ENCODE results near the gene ELP2. TPM values are rescaled to one million over a fixed set of nuclear protein-coding genes. Genes with fewer than 3 reads are reported as not detected.

ELP2 gene
- polyA plus RNA-seq, 1 of the 3 experiments (the other 2 are of a cell fraction) = 38.3 TPM

DNA sequence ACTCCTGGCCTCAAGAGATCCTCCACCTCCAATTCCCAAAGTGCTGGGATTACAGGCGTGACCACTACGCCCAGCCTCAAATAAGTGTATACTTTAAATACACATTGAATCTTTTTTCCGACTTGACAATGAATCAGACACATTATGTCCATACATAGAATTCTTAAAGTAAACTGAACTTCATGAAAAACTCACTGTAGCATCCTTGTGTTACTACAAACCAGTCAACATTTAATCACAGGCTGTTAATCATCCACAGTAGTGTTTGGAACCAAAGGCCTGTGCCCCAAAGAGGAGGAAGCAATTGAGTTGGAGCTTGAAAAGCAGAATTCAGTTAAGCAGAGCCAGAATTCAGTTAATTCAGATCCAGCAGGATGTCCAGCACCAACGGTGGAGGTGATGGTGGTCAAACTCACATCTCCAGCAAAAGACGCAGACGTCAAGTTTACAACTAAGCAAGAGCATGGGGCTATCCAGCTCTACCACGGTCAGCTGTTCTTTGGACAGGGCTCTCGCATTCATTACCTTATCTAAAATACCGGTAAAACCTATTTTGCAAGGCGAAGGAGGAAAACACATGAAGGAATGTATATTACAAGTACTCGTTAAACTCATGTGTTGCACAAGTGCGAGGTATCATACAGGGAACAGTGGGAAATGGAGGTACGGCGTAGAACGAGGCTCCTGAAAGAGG, 1.7 kb upstream of the ELP2 start:
- peaks cover 25% of the 10 kb centered on the region for H4K20me1 ChIP-seq (ENCODE audit: insufficient read depth)
- H3K36me3 ChIP-seq (replicated peaks in 1 of 2; ENCODE audit: control insufficient read depth in 1 of 2, insufficient read depth in 2 of 2, low read length in 1 of 2) = peaks cover 27 to 38% of the 10 kb centered on the region in 2 experiments
- peak overlapping the region; percentile 95 to 100 for H3K4me3 ChIP-seq (ENCODE audit: low read depth in 2 of 2, low read length in 1 of 2)
- TF ChIP-seq MXI1 (IDR thresholded peaks at IDR 0.05; ENCODE audit: low read depth, low read length) (peak; percentile 36; the same call in 1 of the 2 replicates), SMC3 (IDR thresholded peaks at IDR 0.05; ENCODE audit: low read depth, low read length) (no peak)
- TF ChIP-seq, protein P1, sequence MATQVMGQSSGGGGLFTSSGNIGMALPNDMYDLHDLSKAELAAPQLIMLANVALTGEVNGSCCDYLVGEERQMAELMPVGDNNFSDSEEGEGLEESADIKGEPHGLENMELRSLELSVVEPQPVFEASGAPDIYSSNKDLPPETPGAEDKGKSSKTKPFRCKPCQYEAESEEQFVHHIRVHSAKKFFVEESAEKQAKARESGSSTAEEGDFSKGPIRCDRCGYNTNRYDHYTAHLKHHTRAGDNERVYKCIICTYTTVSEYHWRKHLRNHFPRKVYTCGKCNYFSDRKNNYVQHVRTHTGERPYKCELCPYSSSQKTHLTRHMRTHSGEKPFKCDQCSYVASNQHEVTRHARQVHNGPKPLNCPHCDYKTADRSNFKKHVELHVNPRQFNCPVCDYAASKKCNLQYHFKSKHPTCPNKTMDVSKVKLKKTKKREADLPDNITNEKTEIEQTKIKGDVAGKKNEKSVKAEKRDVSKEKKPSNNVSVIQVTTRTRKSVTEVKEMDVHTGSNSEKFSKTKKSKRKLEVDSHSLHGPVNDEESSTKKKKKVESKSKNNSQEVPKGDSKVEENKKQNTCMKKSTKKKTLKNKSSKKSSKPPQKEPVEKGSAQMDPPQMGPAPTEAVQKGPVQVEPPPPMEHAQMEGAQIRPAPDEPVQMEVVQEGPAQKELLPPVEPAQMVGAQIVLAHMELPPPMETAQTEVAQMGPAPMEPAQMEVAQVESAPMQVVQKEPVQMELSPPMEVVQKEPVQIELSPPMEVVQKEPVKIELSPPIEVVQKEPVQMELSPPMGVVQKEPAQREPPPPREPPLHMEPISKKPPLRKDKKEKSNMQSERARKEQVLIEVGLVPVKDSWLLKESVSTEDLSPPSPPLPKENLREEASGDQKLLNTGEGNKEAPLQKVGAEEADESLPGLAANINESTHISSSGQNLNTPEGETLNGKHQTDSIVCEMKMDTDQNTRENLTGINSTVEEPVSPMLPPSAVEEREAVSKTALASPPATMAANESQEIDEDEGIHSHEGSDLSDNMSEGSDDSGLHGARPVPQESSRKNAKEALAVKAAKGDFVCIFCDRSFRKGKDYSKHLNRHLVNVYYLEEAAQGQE (IDR thresholded peaks at IDR 0.05; ENCODE audit: low read depth, low read length) = peak; percentile 34; the same call in 1 of the 2 replicates
- 29% methylated on average over 15 of the region's 15 CpGs for WGBS (ENCODE audit: low lambda C conversion rate)
- H3K27me3 ChIP-seq (ENCODE audit: insufficient read depth) = no peaks in the 10 kb centered on the region
- H3K4me1 ChIP-seq (ENCODE audit: control insufficient read depth in 1 of 2, insufficient read depth in 2 of 2, low read depth in 1 of 2, low read length in 1 of 2) = peaks cover 4 to 36% of the 10 kb centered on the region in 2 experiments; a peak in 2 of 4 replicates
- peak; percentile 9 for DNase-seq
- no peaks in the 10 kb centered on the region for H3K9me2 ChIP-seq
- peak overlapping the region; percentile 2 to 17; a peak in 2 of 4 replicates for H3K27ac ChIP-seq (ENCODE audit: low read depth in 2 of 2, low read length in 1 of 2)
- peaks cover 64% of the 10 kb centered on the region for H3K79me2 ChIP-seq (ENCODE audit: insufficient read depth)
- peak overlapping the region; percentile 100 for H3K4me2 ChIP-seq
- ChIA-PET POLR2A (interaction anchor here (0.5 to 1.3 kb wide), 2 partner anchors 8 to 61 kb away, joined by 3 to 12 read pairs; partner anchors contain the start of gene RPRD1A), CTCF (interaction anchor here (1.1 to 3.2 kb wide), 7 partner anchors 28 to 156 kb away, joined by 3 to 12 read pairs (median 4); no protein-coding TSS in a partner anchor)
- peak overlapping the region; percentile 100; the same call in 1 of the 2 replicates for H3K9ac ChIP-seq
- H3K9me3 ChIP-seq = no peaks in the 10 kb centered on the region
- peak overlapping the region; percentile 91; the same call in 1 of the 2 replicates for H2AFZ ChIP-seq (ENCODE audit: low read depth)
- H3F3A ChIP-seq (replicated peaks; ENCODE audit: insufficient read depth) = no peaks in the 10 kb centered on the region

DNA sequence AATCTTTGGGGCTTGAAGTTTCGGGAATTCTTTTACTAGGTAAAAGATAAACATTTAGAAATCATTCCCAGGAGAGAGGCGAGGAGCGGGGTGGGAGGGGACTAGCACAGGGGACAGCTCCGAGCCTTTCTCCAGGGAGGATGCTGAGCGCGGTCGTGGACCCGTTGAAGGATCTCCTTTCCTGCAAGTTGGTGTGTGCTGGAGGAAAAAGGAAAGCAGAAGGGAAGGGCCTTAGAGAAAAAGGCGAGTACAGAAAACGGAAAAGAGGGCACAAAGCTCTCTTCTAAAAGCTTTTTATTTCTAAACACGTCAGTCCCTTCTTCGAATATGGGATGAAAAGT, 1.2 kb upstream of the ELP2 start:
- Histone ChIP-seq H3K36me3 (replicated peaks in 1 of 2; ENCODE audit: control insufficient read depth in 1 of 2, insufficient read depth in 2 of 2, low read length in 1 of 2) (peaks cover 22 to 38% of the 10 kb centered on the region in 2 experiments), H3K9ac (peak overlapping the region; percentile 100), H3K4me1 (ENCODE audit: control insufficient read depth in 1 of 2, insufficient read depth in 2 of 2, low read depth in 1 of 2, low read length in 1 of 2) (peaks cover 4 to 36% of the 10 kb centered on the region in 2 experiments; a peak in 2 of 4 replicates), H3K27ac (ENCODE audit: low read depth in 2 of 2, low read length in 1 of 2) (peak overlapping the region; percentile 99 to 100), H3K79me2 (ENCODE audit: insufficient read depth) (peaks cover 69% of the 10 kb centered on the region), H3K4me3 (ENCODE audit: low read depth in 2 of 2, low read length in 1 of 2) (peak overlapping the region; percentile 95 to 100), H3K9me3 (no peaks in the 10 kb centered on the region), H3K4me2 (peak overlapping the region; percentile 100), H3K9me2 (no peaks in the 10 kb centered on the region), H4K20me1 (ENCODE audit: insufficient read depth) (peaks cover 29% of the 10 kb centered on the region), H2AFZ (ENCODE audit: low read depth) (peak overlapping the region; percentile 91), H3F3A (replicated peaks; ENCODE audit: insufficient read depth) (no peaks in the 10 kb centered on the region), H3K27me3 (ENCODE audit: insufficient read depth) (no peaks in the 10 kb centered on the region)
- TF ChIP-seq, protein P1 (IDR thresholded peaks at IDR 0.05; ENCODE audit: low read depth, low read length) = peak; percentile 82; the same call in 1 of the 2 replicates
- TF ChIP-seq, protein P2, sequence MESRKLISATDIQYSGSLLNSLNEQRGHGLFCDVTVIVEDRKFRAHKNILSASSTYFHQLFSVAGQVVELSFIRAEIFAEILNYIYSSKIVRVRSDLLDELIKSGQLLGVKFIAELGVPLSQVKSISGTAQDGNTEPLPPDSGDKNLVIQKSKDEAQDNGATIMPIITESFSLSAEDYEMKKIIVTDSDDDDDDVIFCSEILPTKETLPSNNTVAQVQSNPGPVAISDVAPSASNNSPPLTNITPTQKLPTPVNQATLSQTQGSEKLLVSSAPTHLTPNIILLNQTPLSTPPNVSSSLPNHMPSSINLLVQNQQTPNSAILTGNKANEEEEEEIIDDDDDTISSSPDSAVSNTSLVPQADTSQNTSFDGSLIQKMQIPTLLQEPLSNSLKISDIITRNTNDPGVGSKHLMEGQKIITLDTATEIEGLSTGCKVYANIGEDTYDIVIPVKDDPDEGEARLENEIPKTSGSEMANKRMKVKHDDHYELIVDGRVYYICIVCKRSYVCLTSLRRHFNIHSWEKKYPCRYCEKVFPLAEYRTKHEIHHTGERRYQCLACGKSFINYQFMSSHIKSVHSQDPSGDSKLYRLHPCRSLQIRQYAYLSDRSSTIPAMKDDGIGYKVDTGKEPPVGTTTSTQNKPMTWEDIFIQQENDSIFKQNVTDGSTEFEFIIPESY (IDR thresholded peaks at IDR 0.05; ENCODE audit: borderline replicate concordance, low read depth) = no peak
- TF ChIP-seq RAD21 (IDR thresholded peaks at IDR 0.05; ENCODE audit: low read length) = no peak
- POLR2A ChIA-PET = interaction anchor here (0.5 to 1.3 kb wide), 4 partner anchors 8 to 61 kb away, joined by 3 to 12 read pairs (median 4); partner anchors contain the start of gene RPRD1A
- CTCF ChIA-PET = interaction anchor here (0.7 to 3.2 kb wide), 9 partner anchors 18 to 457 kb away, joined by 3 to 12 read pairs (median 4); no protein-coding TSS in a partner anchor
- DNase-seq = peak; percentile 47
- 3% methylated on average over 12 of the region's 12 CpGs for WGBS (ENCODE audit: low lambda C conversion rate)
